H1 (cell line): ENCODE results near the gene RCSD1. TPM values are rescaled to one million over a fixed set of nuclear protein-coding genes. Genes with fewer than 3 reads are reported as not detected.

ENCODE experiments used
- CTCF ChIA-PET: fragments of 300-600 bp; sonication (Branson Sonifier 250); formaldehyde crosslinking; loops from one replicate; lab custom pipeline; 2021; ENCODE audit not compliant: partially characterized antibody; lab: Charles Lee
- POLR2A ChIA-PET: fragments of 300-600 bp; sonication (Branson Sonifier 250); formaldehyde crosslinking; loops from one replicate; lab custom pipeline; 2021; ENCODE audit warnings: inconsistent platforms; ENCODE audit not compliant: partially characterized antibody; lab: Charles Lee
- DNase-seq, 2 experiments: peaks; one replicate each; pipeline versions ENCODE4 v3.0.0 to v3.0.0-alpha.2; 2010 to 2022; ENCODE audit warnings: low spot score in 2 of 2, low read depth in 1 of 2, mixed read lengths in 1 of 2
- FAIRE-seq: peaks from 2 replicates; lab custom pipeline; 2011; peaks lifted over from hg19 to GRCh38; lab: Jason Lieb, UNC
- H2AFZ ChIP-seq: 2 replicates; pipeline ENCODE4 v1.8.1; 2012; ENCODE audit warnings: low read length, inconsistent platforms
- H2AK5ac ChIP-seq: 2 replicates; pipeline ENCODE4 v1.6.1; 2013; ENCODE audit warnings: low read depth, low read length
- H2BK120ac ChIP-seq: replicated peaks from 2 replicates; pipeline ENCODE3; 2013; ENCODE audit warnings: low read depth, low read length, inconsistent platforms
- H2BK12ac ChIP-seq: 2 replicates; pipeline ENCODE4 v1.6.1; 2013; ENCODE audit warnings: low read depth, low read length
- H2BK15ac ChIP-seq: 2 replicates; pipeline ENCODE4 v1.6.1; 2013; ENCODE audit warnings: low read length
- H2BK20ac ChIP-seq: 2 replicates; pipeline ENCODE4 v1.6.1; 2013; ENCODE audit warnings: low read length
- H2BK5ac ChIP-seq: 2 replicates; pipeline ENCODE4 v1.6.1; 2013; ENCODE audit warnings: low read depth, low read length
- H3K14ac ChIP-seq: 2 replicates; pipeline ENCODE4 v1.6.1; 2013; ENCODE audit warnings: inconsistent platforms; ENCODE audit not compliant: insufficient read length
- H3K18ac ChIP-seq: 2 replicates; pipeline ENCODE4 v1.6.1; 2013; ENCODE audit warnings: low read length; ENCODE audit errors: extremely low read depth
- H3K23ac ChIP-seq: 2 replicates; pipeline ENCODE4 v1.6.1; 2013; ENCODE audit warnings: inconsistent platforms; ENCODE audit not compliant: insufficient read length
- H3K23me2 ChIP-seq: 2 replicates; pipeline ENCODE4 v1.6.1; 2013; ENCODE audit warnings: low read depth, low read length
- H3K27ac ChIP-seq: 2 replicates; pipeline ENCODE4 v1.6.1; 2011; ENCODE audit warnings: low read depth, low read length, inconsistent platforms
- H3K27me3 ChIP-seq, 4 experiments: replicated peaks in 1 of 4; 1 replicate in 1 of 4; 2 replicates in 3 of 4; pipeline versions ENCODE4 v1.6.1 to v1.8.1; 2011 to 2013; ENCODE audit warnings: low read length in 3 of 4, mild to moderate bottlenecking in 3 of 4, inconsistent platforms in 2 of 4, mixed read lengths in 2 of 4, moderate library complexity in 1 of 4; ENCODE audit not compliant: control insufficient read depth in 3 of 4, insufficient read depth in 3 of 4; ENCODE audit errors: extremely low read depth in 1 of 4
- H3K36me3 ChIP-seq, 4 experiments: 2 replicates each; pipeline versions ENCODE4 v1.6.1 to v1.8.1; 2011 to 2013; ENCODE audit warnings: mild to moderate bottlenecking in 4 of 4, low read length in 3 of 4, moderate library complexity in 2 of 4, control low read depth in 1 of 4, inconsistent platforms in 1 of 4; ENCODE audit not compliant: insufficient read depth in 4 of 4, control insufficient read depth in 2 of 4
- H3K4ac ChIP-seq: replicated peaks from 2 replicates; pipeline ENCODE3; 2013; ENCODE audit warnings: low read length, low read depth, mixed read lengths, inconsistent platforms; ENCODE audit not compliant: insufficient read length
- H3K4me1 ChIP-seq, 4 experiments: replicated peaks in 1 of 4; 1 replicate in 1 of 4; 2 replicates in 3 of 4; pipeline versions ENCODE4 v1.6.1 to v1.8.1; 2011 to 2013; ENCODE audit warnings: low read length in 3 of 4, inconsistent platforms in 2 of 4, mixed read lengths in 1 of 4; ENCODE audit not compliant: insufficient read depth in 4 of 4, control insufficient read depth in 3 of 4
- H3K4me2 ChIP-seq, 2 experiments: 2 replicates each; pipeline versions ENCODE4 v1.6.1 to v1.8.1; 2011 to 2013; ENCODE audit warnings: low read depth in 2 of 2, low read length in 2 of 2, control low read depth in 1 of 2, inconsistent platforms in 1 of 2, mild to moderate bottlenecking in 1 of 2; ENCODE audit not compliant: insufficient read depth in 1 of 2
- H3K4me3 ChIP-seq, 4 experiments: fragments of 200-600, 300-600 bp in 1 of 4; sonication (generic), shearing (Covaris generic), sonication (Bioruptor Twin) in 1 of 4; 2 replicates each; pipeline versions ENCODE4 v1.5.1 to v1.8.1; 2011 to 2016; ENCODE audit warnings: low read length in 4 of 4, low read depth in 3 of 4, control low read depth in 2 of 4, inconsistent platforms in 2 of 4, mild to moderate bottlenecking in 2 of 4, mixed read lengths in 1 of 4, moderate library complexity in 1 of 4; ENCODE audit not compliant: insufficient read depth in 2 of 4; ENCODE audit errors: extremely low read depth in 1 of 4
- H3K56ac ChIP-seq: replicated peaks from 2 replicates; pipeline ENCODE3; 2013; ENCODE audit warnings: low read depth, mild to moderate bottlenecking, mixed read lengths, low read length, inconsistent platforms; ENCODE audit not compliant: insufficient read length
- H3K79me1 ChIP-seq: 2 replicates; pipeline ENCODE4 v1.6.1; 2013; ENCODE audit warnings: low read depth, low read length, control low read depth
- H3K79me2 ChIP-seq, 2 experiments: 2 replicates each; pipeline versions ENCODE4 v1.6.1 to v1.8.1; 2012 to 2013; ENCODE audit warnings: low read length in 2 of 2, mild to moderate bottlenecking in 2 of 2, inconsistent platforms in 1 of 2; ENCODE audit not compliant: insufficient read depth in 2 of 2, control insufficient read depth in 1 of 2
- H3K9ac ChIP-seq, 4 experiments: replicated peaks in 1 of 4; 1 replicate in 1 of 4; 2 replicates in 3 of 4; pipeline versions ENCODE4 v1.6.1 to v1.8.1; 2011 to 2013; ENCODE audit warnings: low read depth in 3 of 4, low read length in 3 of 4, control low read depth in 2 of 4, mild to moderate bottlenecking in 2 of 4, moderate library complexity in 2 of 4, inconsistent platforms in 1 of 4; ENCODE audit errors: extremely low read depth in 1 of 4
- H3K9me3 ChIP-seq, 2 experiments: 2 replicates each; pipeline versions ENCODE4 v1.6.1 to v1.8.1; 2012 to 2013; ENCODE audit warnings: mild to moderate bottlenecking in 2 of 2, moderate library complexity in 2 of 2, control low read depth in 1 of 2, inconsistent platforms in 1 of 2, low read depth in 1 of 2, low read length in 1 of 2, mixed read lengths in 1 of 2; ENCODE audit not compliant: insufficient read depth in 2 of 2
- H4K20me1 ChIP-seq, 2 experiments: replicated peaks in 1 of 2; 2 replicates each; pipeline versions ENCODE3 to v1.8.1; 2011 to 2013; ENCODE audit warnings: inconsistent platforms in 2 of 2, low read length in 2 of 2, mild to moderate bottlenecking in 1 of 2; ENCODE audit not compliant: insufficient read depth in 2 of 2, control insufficient read depth in 1 of 2
- H4K5ac ChIP-seq: 2 replicates; pipeline ENCODE4 v1.6.1; 2013; ENCODE audit warnings: low read length, low read depth, mixed read lengths, inconsistent platforms; ENCODE audit not compliant: insufficient read length
- H4K8ac ChIP-seq: 2 replicates; pipeline ENCODE4 v1.8.0; 2013; ENCODE audit warnings: mild to moderate bottlenecking, moderate library complexity, low read length, inconsistent platforms; ENCODE audit not compliant: insufficient read depth; ENCODE audit errors: extremely low read depth
- H4K91ac ChIP-seq: replicated peaks from 2 replicates; pipeline ENCODE3; 2013; ENCODE audit warnings: low read length, mixed read lengths, inconsistent platforms; ENCODE audit not compliant: insufficient read length
- GTF2F1 ChIP-seq: IDR thresholded peaks from 2 replicates; pipeline ENCODE4 v1.6.1; 2012; ENCODE audit warnings: low read depth, low read length, improper control_type of control experiment, borderline replicate concordance
- POLR2AphosphoS5 ChIP-seq: IDR thresholded peaks from 2 replicates; pipeline ENCODE4 v1.6.1; 2011; ENCODE audit warnings: low read depth, low read length
- whole genome bisulfite sequencing, 2 experiments: shearing (Covaris generic) in 1 of 2; methylation state at CpG; one replicate each; pipeline versions ENCODE4 v1.1.6 to v1.1.7; 2013 to 2015; ENCODE audit warnings: low lambda C conversion rate in 2 of 2, mixed read lengths in 2 of 2, inconsistent platforms in 1 of 2, low coverage in 1 of 2, missing lambda C conversion rate in 1 of 2; ENCODE audit not compliant: insufficient replicate concordance in 2 of 2, insufficient coverage in 1 of 2, insufficient read length in 1 of 2; ENCODE audit errors: extremely low coverage in 1 of 2, missing lambda C conversion rate in 1 of 2; 5-methylcytosine and 5-hydroxymethylcytosine counted together
- polyA plus RNA-seq, 7 experiments: library from polyadenylated mRNA; depleted of rRNA in 3 of 7; stranded (reverse) in 5 of 7; unstranded in 2 of 7; fragments of >200 nt in 5 of 7; fragments of 200-250 nt in 2 of 7; gene quantifications; 1 replicate in 5 of 7; 2 replicates in 1 of 7; 4 replicates in 1 of 7; pipeline versions ENCODE4 v1.2.1 to v1.2.3, GENCODE V29; 2011 to 2013; ENCODE audit warnings: missing spikeins in 2 of 7, mixed read lengths in 2 of 7
- total RNA-seq: library from RNA; stranded (reverse); fragmentation: NEBNext Ultra II Directional; extraction: Animal tissue kit (Norgen Biotek cat#: 25700); gene quantifications from 2 replicates; pipeline ENCODE4 v1.2.1, GENCODE V29; 2021

Gene RCSD1
- total and polyA plus RNA-seq, 2 of the 8 experiments (the other 6 are each of a cell fraction or from before 2014, with no cell fraction given), result 0.47 to 0.69 TPM

- H2AK5ac ChIP-seq, result no peak overlapping the region
- TF ChIP-seq GTF2F1, result no peak
- TF ChIP-seq POLR2AphosphoS5, result no peak
- no peak overlapping the region for H2AFZ ChIP-seq
- H3K18ac ChIP-seq, result no peak overlapping the region
- WGBS, 2 experiments, result 95% methylated on average over 6 of the region's 6 CpGs; no CpG with 5 or more reads in 1 of the 2 experiments
- no peaks in the 10 kb centered on the region for H3K79me1 ChIP-seq
- POLR2A ChIA-PET, result no interaction called here
- no peaks in the 10 kb centered on the region for H3K9me3 ChIP-seq
- H3K79me2 ChIP-seq, result no peaks in the 10 kb centered on the region
- H3K9ac ChIP-seq, result no peak overlapping the region
- H2BK15ac ChIP-seq, result no peak overlapping the region
- H3K23ac ChIP-seq, result no peak overlapping the region
- no peak overlapping the region for H2BK120ac ChIP-seq
- H4K5ac ChIP-seq, result no peak overlapping the region
- H3K23me2 ChIP-seq, result no peaks in the 10 kb centered on the region
- H4K20me1 ChIP-seq, result no peaks in the 10 kb centered on the region
- H2BK5ac ChIP-seq, result no peak overlapping the region
- H3K4me2 ChIP-seq, result no peak overlapping the region
- H3K4me3 ChIP-seq, result no peak overlapping the region
- no peak overlapping the region for H3K14ac ChIP-seq
- H3K4ac ChIP-seq, result no peak overlapping the region
- no peak overlapping the region for H4K91ac ChIP-seq
- no peaks in the 10 kb centered on the region for H3K36me3 ChIP-seq
- no peak overlapping the region for H2BK20ac ChIP-seq
- no peak overlapping the region for H3K56ac ChIP-seq
- DNase-seq (no peak), FAIRE-seq (no peak)
- H3K27ac ChIP-seq, result no peak overlapping the region
- CTCF ChIA-PET, result interaction anchor here (1.6 kb wide), 1 partner anchor 79 kb away, joined by 3 read pairs; no protein-coding TSS in a partner anchor
- no peaks in the 10 kb centered on the region; a peak in 1 of 7 replicates for H3K27me3 ChIP-seq
- no peak overlapping the region for H2BK12ac ChIP-seq
- H3K4me1 ChIP-seq, result peaks cover 2 to 8% (median 6%) of the 10 kb centered on the region in 4 experiments; a peak in 5 of 7 replicates
- H4K8ac ChIP-seq, result no peak overlapping the region
Observed at GRCh38 chr1:167679714-167680113, 49.7 kb downstream of the RCSD1 start.
